Suprapubic skin (tissue), 4 donors: ENCODE measurements around the gene ANLN. TPM values are rescaled to one million over a fixed set of nuclear protein-coding genes. Genes with fewer than 3 reads are reported as not detected.

ENCODE experiments used
- DNase-seq, 2 donors: peaks; one replicate each; pipeline ENCODE4 v3.0.0-alpha.2; 2019; ENCODE audit warnings: low spot score in 2 of 2
- H3K27ac ChIP-seq: fragments of 200-600 bp; sonication (generic); one replicate; pipeline ENCODE4 v1.5.1; 2019
- H3K27me3 ChIP-seq: fragments of 200-600 bp; sonication (generic); one replicate; pipeline ENCODE4 v1.5.1; 2019
- H3K36me3 ChIP-seq: fragments of 200-600 bp; sonication (generic); one replicate; pipeline ENCODE4 v1.5.1; 2019
- H3K4me1 ChIP-seq: fragments of 200-600 bp; sonication (generic); one replicate; pipeline ENCODE4 v1.5.1; 2019
- H3K4me3 ChIP-seq: fragments of 200-600 bp; sonication (generic); one replicate; pipeline ENCODE4 v1.5.1; 2019; ENCODE audit warnings: mild to moderate bottlenecking
- H3K9me3 ChIP-seq: fragments of 200-600 bp; sonication (generic); one replicate; pipeline ENCODE4 v1.5.1; 2019
- EP300 ChIP-seq: sonication (generic); formaldehyde crosslinking; IDR thresholded peaks from one replicate; pipeline ENCODE4 v1.6.1; 2017; ENCODE audit warnings: antibody characterized with exemption
- POLR2A ChIP-seq, 2 donors: fragments of 450-650 bp; IDR thresholded peaks; one replicate each; pipeline ENCODE4 v1.6.1; 2017; ENCODE audit warnings: antibody characterized with exemption in 2 of 2, mild to moderate bottlenecking in 2 of 2, moderate library complexity in 2 of 2
- POLR2AphosphoS5 ChIP-seq, 3 donors: sonication (generic); formaldehyde crosslinking; IDR thresholded peaks; one replicate each; pipeline ENCODE4 v1.6.1; 2017; ENCODE audit warnings: antibody characterized with exemption in 3 of 3
- whole genome bisulfite sequencing: methylation state at CpG from one replicate; pipeline ENCODE4 v1.1.5; 2018; 5-methylcytosine and 5-hydroxymethylcytosine counted together
- total RNA-seq, 4 donors: library from RNA; depleted of rRNA; stranded (reverse); fragments of >200 nt; gene quantifications; one replicate each; pipeline ENCODE4 v1.1.0, GENCODE V29; 2016
- TF ChIP-seq, protein P1 (sequence below), 2 donors: fragments of 200-600 bp in 1 of 2; fragments of 450-650 bp in 1 of 2; sonication (generic) in 1 of 2; IDR thresholded peaks; one replicate each; pipeline ENCODE4 v1.5.1; 2016 to 2019; ENCODE audit warnings: antibody characterized with exemption in 2 of 2, mild to moderate bottlenecking in 1 of 2, moderate library complexity in 1 of 2

ANLN gene
- total RNA-seq, 4 donors from 2014 or later, result 10.1 to 33.5 (median 17.9) TPM

DNA sequence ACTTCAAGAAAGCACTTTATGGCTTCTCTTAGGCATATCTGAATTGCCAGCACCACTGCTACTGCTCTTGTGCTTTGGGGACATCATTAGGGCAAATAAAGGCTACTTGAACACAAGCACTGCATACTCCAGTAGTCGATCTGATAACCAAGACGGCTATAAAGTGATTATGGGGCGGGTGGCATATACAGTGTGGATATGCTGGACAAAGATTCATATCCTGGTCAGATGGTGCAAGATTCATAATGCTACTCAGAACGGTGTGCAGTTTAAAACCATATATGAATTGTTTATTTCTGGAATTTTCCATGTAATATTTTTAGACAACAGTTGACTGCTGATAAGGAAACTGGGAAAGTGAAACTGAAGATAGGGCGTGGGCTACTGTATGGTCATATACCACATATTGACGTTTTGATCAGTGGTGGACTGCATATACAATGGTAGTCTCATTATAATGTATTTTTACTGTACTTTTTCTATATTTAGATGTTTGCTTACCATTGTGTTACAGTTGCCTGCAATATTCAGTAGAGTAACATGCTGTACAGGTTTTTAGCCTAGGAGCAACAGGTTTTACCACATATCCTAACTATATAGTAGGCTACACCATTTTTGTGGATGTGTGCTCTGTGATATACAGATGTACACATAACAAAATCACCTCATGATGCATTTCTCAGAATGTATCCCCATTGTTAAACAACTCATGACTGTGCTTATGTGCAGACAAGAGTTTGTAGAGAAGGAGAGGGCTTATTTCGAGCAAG is 15.2 kb downstream of the ANLN start:
- TF ChIP-seq POLR2AphosphoS5 (IDR thresholded peaks at IDR 0.05) (no peak), EP300 (no peak), POLR2A (IDR thresholded peaks at IDR 0.05) (no peak)
- TF ChIP-seq, protein P1, sequence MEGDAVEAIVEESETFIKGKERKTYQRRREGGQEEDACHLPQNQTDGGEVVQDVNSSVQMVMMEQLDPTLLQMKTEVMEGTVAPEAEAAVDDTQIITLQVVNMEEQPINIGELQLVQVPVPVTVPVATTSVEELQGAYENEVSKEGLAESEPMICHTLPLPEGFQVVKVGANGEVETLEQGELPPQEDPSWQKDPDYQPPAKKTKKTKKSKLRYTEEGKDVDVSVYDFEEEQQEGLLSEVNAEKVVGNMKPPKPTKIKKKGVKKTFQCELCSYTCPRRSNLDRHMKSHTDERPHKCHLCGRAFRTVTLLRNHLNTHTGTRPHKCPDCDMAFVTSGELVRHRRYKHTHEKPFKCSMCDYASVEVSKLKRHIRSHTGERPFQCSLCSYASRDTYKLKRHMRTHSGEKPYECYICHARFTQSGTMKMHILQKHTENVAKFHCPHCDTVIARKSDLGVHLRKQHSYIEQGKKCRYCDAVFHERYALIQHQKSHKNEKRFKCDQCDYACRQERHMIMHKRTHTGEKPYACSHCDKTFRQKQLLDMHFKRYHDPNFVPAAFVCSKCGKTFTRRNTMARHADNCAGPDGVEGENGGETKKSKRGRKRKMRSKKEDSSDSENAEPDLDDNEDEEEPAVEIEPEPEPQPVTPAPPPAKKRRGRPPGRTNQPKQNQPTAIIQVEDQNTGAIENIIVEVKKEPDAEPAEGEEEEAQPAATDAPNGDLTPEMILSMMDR (IDR thresholded peaks at IDR 0.05), result no peak
- H3K4me1 ChIP-seq, result peaks cover 8% of the 10 kb centered on the region
- H3K27me3 ChIP-seq, result no peaks in the 10 kb centered on the region
- no peak overlapping the region for H3K27ac ChIP-seq
- DNase-seq, result no peak
- 85% methylated on average over 7 of the region's 7 CpGs for WGBS
- no peaks in the 10 kb centered on the region for H3K36me3 ChIP-seq
- no peaks in the 10 kb centered on the region for H3K9me3 ChIP-seq
- no peak overlapping the region for H3K4me3 ChIP-seq

DNA sequence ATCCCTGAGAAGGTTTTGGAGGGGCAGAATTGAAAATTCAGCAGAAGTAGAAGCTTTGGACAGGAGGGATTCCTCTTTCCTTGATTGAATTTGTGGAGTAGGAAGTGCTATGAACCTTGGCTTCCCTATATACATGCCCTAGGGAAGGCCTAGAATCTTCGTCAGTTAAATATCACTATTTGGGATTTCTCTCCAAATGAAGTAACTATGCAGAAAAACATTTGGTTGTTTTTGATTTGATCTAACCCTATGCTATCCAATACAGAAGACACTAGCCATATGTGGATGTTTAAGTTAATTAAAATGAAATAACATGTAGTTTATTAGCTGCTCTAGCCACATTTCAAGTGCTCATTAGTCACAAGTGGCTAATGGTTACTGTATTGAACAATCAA is 15.7 kb downstream of the ANLN start:
- Histone ChIP-seq H3K36me3 (no peaks in the 10 kb centered on the region), H3K27me3 (no peaks in the 10 kb centered on the region)
- 93% methylated on average over 1 of the region's 1 CpG for WGBS

DNA sequence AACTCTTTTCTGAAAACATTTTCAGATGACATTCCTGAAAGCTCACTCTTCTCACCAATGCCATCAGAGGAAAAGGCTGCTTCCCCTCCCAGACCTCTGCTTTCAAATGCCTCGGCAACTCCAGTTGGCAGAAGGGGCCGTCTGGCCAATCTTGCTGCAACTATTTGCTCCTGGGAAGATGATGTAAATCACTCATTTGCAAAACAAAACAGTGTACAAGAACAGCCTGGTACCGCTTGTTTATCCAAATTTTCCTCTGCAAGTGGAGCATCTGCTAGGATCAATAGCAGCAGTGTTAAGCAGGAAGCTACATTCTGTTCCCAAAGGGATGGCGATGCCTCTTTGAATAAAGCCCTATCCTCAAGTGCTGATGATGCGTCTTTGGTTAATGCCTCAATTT is 16.5 kb downstream of the ANLN start:
- DNase-seq, result no peak
- no peaks in the 10 kb centered on the region for H3K9me3 ChIP-seq
- H3K27me3 ChIP-seq, result no peaks in the 10 kb centered on the region
- H3K27ac ChIP-seq, result no peak overlapping the region
- 80% methylated on average over 5 of the region's 5 CpGs for WGBS
- no peaks in the 10 kb centered on the region for H3K36me3 ChIP-seq
- no peak overlapping the region for H3K4me3 ChIP-seq
- peaks cover 8% of the 10 kb centered on the region for H3K4me1 ChIP-seq
- no peak for TF ChIP-seq POLR2AphosphoS5 (IDR thresholded peaks at IDR 0.05)
- no peak for TF ChIP-seq EP300
- no peak for TF ChIP-seq POLR2A (IDR thresholded peaks at IDR 0.05)
- TF ChIP-seq, protein P1 (IDR thresholded peaks at IDR 0.05), result no peak

More for the DNA sequence above, 15.7 kb downstream of the ANLN start:
- Histone ChIP-seq H3K4me1 (peaks cover 8% of the 10 kb centered on the region), H3K27ac (no peak overlapping the region), H3K4me3 (no peak overlapping the region), H3K9me3 (no peaks in the 10 kb centered on the region)
- TF ChIP-seq EP300 (no peak), POLR2AphosphoS5 (IDR thresholded peaks at IDR 0.05) (no peak), POLR2A (IDR thresholded peaks at IDR 0.05) (no peak)
- TF ChIP-seq, protein P1 (IDR thresholded peaks at IDR 0.05), result no peak
- DNase-seq, result no peak

DNA sequence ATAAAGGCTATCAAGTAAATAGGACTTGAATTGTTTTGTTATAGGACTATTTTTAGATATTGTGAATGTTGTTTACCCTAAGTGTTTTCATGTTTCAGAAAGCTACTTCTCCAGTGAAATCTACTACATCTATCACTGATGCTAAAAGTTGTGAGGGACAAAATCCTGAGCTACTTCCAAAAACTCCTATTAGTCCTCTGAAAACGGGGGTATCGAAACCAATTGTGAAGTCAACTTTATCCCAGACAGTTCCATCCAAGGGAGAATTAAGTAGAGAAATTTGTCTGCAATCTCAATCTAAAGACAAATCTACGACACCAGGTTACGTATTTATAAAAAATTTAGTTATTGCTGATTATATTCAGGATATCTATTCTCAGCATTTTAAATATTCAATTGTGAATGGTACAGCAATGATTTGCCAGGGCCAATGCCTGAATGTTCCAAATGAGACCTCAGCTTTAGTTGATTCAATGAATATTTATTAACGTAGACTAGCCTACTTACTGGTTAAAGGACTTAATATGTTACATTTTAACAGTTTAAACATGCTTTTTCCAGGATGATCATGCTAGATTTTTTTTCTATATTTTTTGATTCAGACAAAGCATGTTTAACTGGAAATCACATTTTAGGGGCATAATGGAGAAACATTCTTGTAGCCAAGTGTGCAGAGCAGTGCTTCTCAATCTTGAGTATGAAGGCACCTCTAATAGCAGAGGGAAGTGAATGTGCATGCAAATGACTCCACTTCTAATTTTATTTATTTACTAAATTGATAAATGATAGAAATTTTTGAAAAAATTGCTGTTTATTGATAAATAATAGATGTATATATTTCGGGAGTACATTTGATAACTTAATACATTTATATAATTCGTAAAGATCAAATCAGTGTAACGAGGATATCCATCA is 18.2 kb downstream of the ANLN start:
- Histone ChIP-seq H3K27ac (no peak overlapping the region), H3K36me3 (no peaks in the 10 kb centered on the region), H3K9me3 (no peaks in the 10 kb centered on the region), H3K4me1 (peaks cover 8% of the 10 kb centered on the region), H3K27me3 (no peaks in the 10 kb centered on the region), H3K4me3 (no peak overlapping the region)
- TF ChIP-seq, protein P1 (IDR thresholded peaks at IDR 0.05), result no peak
- TF ChIP-seq EP300 (no peak), POLR2A (IDR thresholded peaks at IDR 0.05) (no peak), POLR2AphosphoS5 (IDR thresholded peaks at IDR 0.05) (no peak)
- DNase-seq, result no peak
- WGBS, result 95% methylated on average over 8 of the region's 8 CpGs

DNA sequence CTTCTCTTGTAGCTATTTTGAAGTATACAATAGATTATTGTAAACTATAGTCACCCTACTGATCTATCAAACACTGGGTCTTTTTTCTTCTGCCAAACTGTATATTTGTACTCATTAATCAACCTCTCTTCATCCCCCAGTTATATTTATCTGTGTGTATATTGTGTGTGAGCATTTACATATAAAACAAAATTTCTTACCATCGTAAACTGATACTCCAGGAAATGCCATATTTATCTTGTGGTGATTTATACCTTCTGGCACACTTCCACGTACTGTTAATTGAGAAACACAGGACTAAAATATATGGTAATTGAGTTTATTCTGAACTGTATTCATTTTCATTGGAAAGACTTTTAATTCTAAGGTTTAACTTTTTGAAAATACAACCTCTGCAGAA is 18.9 kb downstream of the ANLN start:
- WGBS, result 37% methylated on average over 2 of the region's 2 CpGs
- DNase-seq, result no peak
- H3K9me3 ChIP-seq, result no peaks in the 10 kb centered on the region
- no peaks in the 10 kb centered on the region for H3K36me3 ChIP-seq
- no peaks in the 10 kb centered on the region for H3K27me3 ChIP-seq
- no peak for TF ChIP-seq EP300
- no peak for TF ChIP-seq POLR2A (IDR thresholded peaks at IDR 0.05)
- TF ChIP-seq POLR2AphosphoS5 (IDR thresholded peaks at IDR 0.05), result no peak
- TF ChIP-seq, protein P1 (IDR thresholded peaks at IDR 0.05), result no peak
- no peak overlapping the region for H3K27ac ChIP-seq
- peaks cover 8% of the 10 kb centered on the region for H3K4me1 ChIP-seq
- no peak overlapping the region for H3K4me3 ChIP-seq
